ENCODE results near the gene CCDC68.

The CCDC68 gene

GRCh38 chr18:54960197-54960596, 936 bp upstream of the CCDC68 start:
- H4K20me1 ChIP-seq (ENCODE audit: insufficient read depth, low read length, poor library complexity, severe bottlenecking), result no peaks in the 10 kb centered on the region
- no peaks in the 10 kb centered on the region for H3K9me2 ChIP-seq (replicated peaks; ENCODE audit: low read depth, low read length)
- H3K4me3 ChIP-seq (ENCODE audit: low read length, poor library complexity, severe bottlenecking), result no peak overlapping the region
- no peaks in the 10 kb centered on the region for H3K79me2 ChIP-seq (ENCODE audit: insufficient read depth, low read length)
- no peak overlapping the region for H3K4me2 ChIP-seq (ENCODE audit: low read depth, low read length, poor library complexity, severe bottlenecking)
- H3K9ac ChIP-seq (ENCODE audit: low read depth, low read length, poor library complexity, severe bottlenecking), result no peak overlapping the region
- no peaks in the 10 kb centered on the region for H3K4me1 ChIP-seq (ENCODE audit: insufficient read depth, low read length, poor library complexity, severe bottlenecking)
- no peaks in the 10 kb centered on the region for H3K27me3 ChIP-seq (ENCODE audit: insufficient read depth, low read length, poor library complexity, severe bottlenecking)
- no peaks in the 10 kb centered on the region for H3K36me3 ChIP-seq (ENCODE audit: insufficient read depth, low read length)
- H2AFZ ChIP-seq (ENCODE audit: low read length), result no peak overlapping the region
- H3K9me3 ChIP-seq (ENCODE audit: insufficient read depth, low read depth, low read length), result no peaks in the 10 kb centered on the region
- no peak for TF ChIP-seq EZH2phosphoT487 (IDR thresholded peaks at IDR 0.05; ENCODE audit: borderline replicate concordance)
- no peak for TF ChIP-seq CTCF (conservative IDR thresholded peaks at IDR 0.05; ENCODE audit: low read length)
- no peaks in the 10 kb centered on the region for H3F3A ChIP-seq (ENCODE audit: low read depth)

- Histone ChIP-seq H3K27me3 (ENCODE audit: insufficient read depth, low read length, poor library complexity, severe bottlenecking) (no peaks in the 10 kb centered on the region), H3K9me3 (ENCODE audit: insufficient read depth, low read depth, low read length) (no peaks in the 10 kb centered on the region), H4K20me1 (ENCODE audit: insufficient read depth, low read length, poor library complexity, severe bottlenecking) (no peaks in the 10 kb centered on the region), H3K79me2 (ENCODE audit: insufficient read depth, low read length) (no peaks in the 10 kb centered on the region), H3K9me2 (replicated peaks; ENCODE audit: low read depth, low read length) (no peaks in the 10 kb centered on the region), H3F3A (ENCODE audit: low read depth) (no peaks in the 10 kb centered on the region), H3K36me3 (ENCODE audit: insufficient read depth, low read length) (no peaks in the 10 kb centered on the region), H3K4me3 (ENCODE audit: low read length, poor library complexity, severe bottlenecking) (no peak overlapping the region), H3K4me1 (ENCODE audit: insufficient read depth, low read length, poor library complexity, severe bottlenecking) (no peaks in the 10 kb centered on the region), H2AFZ (ENCODE audit: low read length) (no peak overlapping the region), H3K4me2 (ENCODE audit: low read depth, low read length, poor library complexity, severe bottlenecking) (no peak overlapping the region), H3K9ac (ENCODE audit: low read depth, low read length, poor library complexity, severe bottlenecking) (no peak overlapping the region)
- TF ChIP-seq CTCF (conservative IDR thresholded peaks at IDR 0.05; ENCODE audit: low read length) (no peak), EZH2phosphoT487 (IDR thresholded peaks at IDR 0.05; ENCODE audit: borderline replicate concordance) (no peak)
Observed at GRCh38 chr18:54957996-54958395, 1.3 kb downstream of the CCDC68 start.

GRCh38 chr18:54957296-54957832, 1.9 kb downstream of the CCDC68 start:
- Histone ChIP-seq H3K9me3 (ENCODE audit: insufficient read depth, low read depth, low read length) (no peaks in the 10 kb centered on the region), H3K4me3 (ENCODE audit: low read length, poor library complexity, severe bottlenecking) (no peak overlapping the region), H2AFZ (ENCODE audit: low read length) (no peak overlapping the region), H3K36me3 (ENCODE audit: insufficient read depth, low read length) (no peaks in the 10 kb centered on the region), H3K4me1 (ENCODE audit: insufficient read depth, low read length, poor library complexity, severe bottlenecking) (no peaks in the 10 kb centered on the region), H3K4me2 (ENCODE audit: low read depth, low read length, poor library complexity, severe bottlenecking) (no peak overlapping the region), H3K79me2 (ENCODE audit: insufficient read depth, low read length) (no peaks in the 10 kb centered on the region), H4K20me1 (ENCODE audit: insufficient read depth, low read length, poor library complexity, severe bottlenecking) (no peaks in the 10 kb centered on the region), H3F3A (ENCODE audit: low read depth) (no peaks in the 10 kb centered on the region), H3K9ac (ENCODE audit: low read depth, low read length, poor library complexity, severe bottlenecking) (no peak overlapping the region), H3K9me2 (replicated peaks; ENCODE audit: low read depth, low read length) (no peaks in the 10 kb centered on the region), H3K27me3 (ENCODE audit: insufficient read depth, low read length, poor library complexity, severe bottlenecking) (no peaks in the 10 kb centered on the region)
- TF ChIP-seq CTCF (conservative IDR thresholded peaks at IDR 0.05; ENCODE audit: low read length) (no peak), EZH2phosphoT487 (IDR thresholded peaks at IDR 0.05; ENCODE audit: borderline replicate concordance) (no peak)

Data from Loucy (cell line).